ENCODE measurements around the gene SPATA13. TPM values are rescaled to one million over a fixed set of nuclear protein-coding genes. Genes with fewer than 3 reads are reported as not detected.

SPATA13 gene
- total RNA-seq, 2 experiments from 2014 or later, result 56.8 to 57.4 TPM

- Mint-ChIP-seq H3K36me3 (ENCODE audit: low read depth) (no peaks in the 10 kb centered on the region), H3K4me3 (no peak overlapping the region), H3K27ac (no peak overlapping the region)
Observed at GRCh38 chr13:24145674-24146073, 14.8 kb upstream of the SPATA13 start.

GRCh38 chr13:24146961-24147569, 13.5 kb upstream of the SPATA13 start:
- Mint-ChIP-seq H3K4me1 (ENCODE audit: low read depth) (no peaks in the 10 kb centered on the region), H3K9me3 (no peaks in the 10 kb centered on the region), H3K27me3 (ENCODE audit: low read depth) (no peaks in the 10 kb centered on the region), H3K36me3 (ENCODE audit: low read depth) (no peaks in the 10 kb centered on the region), H3K27ac (no peak overlapping the region), H3K4me3 (no peak overlapping the region)
- DNase-seq, result no peak
- intact Hi-C loops (cut with micrococcal nuclease), result no loop called here
- CTCF ChIA-PET, result interaction anchor here (0.5 kb wide), 1 partner anchor 133 kb away, joined by 5 read pairs; no protein-coding TSS in a partner anchor

More at GRCh38 chr13:24145674-24146073, 14.8 kb upstream of the SPATA13 start:
- CTCF ChIA-PET, result no interaction called here
- intact Hi-C loops (cut with micrococcal nuclease), result no loop called here
- H3K4me1 Mint-ChIP-seq (ENCODE audit: low read depth), result no peaks in the 10 kb centered on the region
- no peaks in the 10 kb centered on the region for H3K9me3 Mint-ChIP-seq
- no peak for DNase-seq
- no peaks in the 10 kb centered on the region for H3K27me3 Mint-ChIP-seq (ENCODE audit: low read depth)

GRCh38 chr13:24147570-24147963, 13.0 kb upstream of the SPATA13 start:
- intact Hi-C loops (cut with micrococcal nuclease), result no loop called here
- Mint-ChIP-seq H3K9me3 (no peaks in the 10 kb centered on the region), H3K4me1 (ENCODE audit: low read depth) (no peaks in the 10 kb centered on the region), H3K36me3 (ENCODE audit: low read depth) (no peaks in the 10 kb centered on the region), H3K27me3 (ENCODE audit: low read depth) (no peaks in the 10 kb centered on the region), H3K4me3 (no peak overlapping the region), H3K27ac (no peak overlapping the region)
- DNase-seq, result no peak
- CTCF ChIA-PET, result interaction anchor here (0.5 kb wide), 1 partner anchor 133 kb away, joined by 5 read pairs; no protein-coding TSS in a partner anchor

GRCh38 chr13:24148414-24149235, 11.9 kb upstream of the SPATA13 start:
- intact Hi-C loops (cut with micrococcal nuclease), result no loop called here
- no peak for DNase-seq
- CTCF ChIA-PET, result no interaction called here
- Mint-ChIP-seq H3K4me3 (no peak overlapping the region), H3K27me3 (ENCODE audit: low read depth) (no peaks in the 10 kb centered on the region), H3K27ac (no peak overlapping the region), H3K9me3 (no peaks in the 10 kb centered on the region), H3K4me1 (ENCODE audit: low read depth) (no peaks in the 10 kb centered on the region), H3K36me3 (ENCODE audit: low read depth) (no peaks in the 10 kb centered on the region)

- intact Hi-C loops (cut with micrococcal nuclease), result no loop called here
- CTCF ChIA-PET, result interaction anchor here (1.0 kb wide), 1 partner anchor 80 kb away, joined by 3 read pairs; no protein-coding TSS in a partner anchor
- DNase-seq, result no peak
- H3K4me1 Mint-ChIP-seq (ENCODE audit: low read depth), result no peaks in the 10 kb centered on the region
- no peaks in the 10 kb centered on the region for H3K27me3 Mint-ChIP-seq (ENCODE audit: low read depth)
- no peak overlapping the region for H3K4me3 Mint-ChIP-seq
- H3K36me3 Mint-ChIP-seq (ENCODE audit: low read depth), result no peaks in the 10 kb centered on the region
- H3K9me3 Mint-ChIP-seq, result no peaks in the 10 kb centered on the region
- no peak overlapping the region for H3K27ac Mint-ChIP-seq
Observed at GRCh38 chr13:24149246-24150032, 11.1 kb upstream of the SPATA13 start.

GRCh38 chr13:24150572-24150971, 9.9 kb upstream of the SPATA13 start:
- no peaks in the 10 kb centered on the region for H3K9me3 Mint-ChIP-seq
- no peaks in the 10 kb centered on the region for H3K4me1 Mint-ChIP-seq (ENCODE audit: low read depth)
- intact Hi-C loops (cut with micrococcal nuclease), result no loop called here
- DNase-seq, result no peak
- H3K36me3 Mint-ChIP-seq (ENCODE audit: low read depth), result no peaks in the 10 kb centered on the region
- no peaks in the 10 kb centered on the region for H3K27me3 Mint-ChIP-seq (ENCODE audit: low read depth)
- no peak overlapping the region for H3K27ac Mint-ChIP-seq
- CTCF ChIA-PET, result no interaction called here
- no peak overlapping the region for H3K4me3 Mint-ChIP-seq

GRCh38 chr13:24151864-24152263, 8.7 kb upstream of the SPATA13 start:
- no peak overlapping the region for H3K4me3 Mint-ChIP-seq
- no peaks in the 10 kb centered on the region for H3K27me3 Mint-ChIP-seq (ENCODE audit: low read depth)
- intact Hi-C loops (cut with micrococcal nuclease), result no loop called here
- H3K36me3 Mint-ChIP-seq (ENCODE audit: low read depth), result no peaks in the 10 kb centered on the region
- H3K27ac Mint-ChIP-seq, result no peak overlapping the region
- no peak for DNase-seq
- H3K4me1 Mint-ChIP-seq (ENCODE audit: low read depth), result no peaks in the 10 kb centered on the region
- no peaks in the 10 kb centered on the region for H3K9me3 Mint-ChIP-seq
- CTCF ChIA-PET, result interaction anchor here (1.1 to 1.5 kb wide), 2 partner anchors 17 to 77 kb away, joined by 3 to 5 read pairs; no protein-coding TSS in a partner anchor

GRCh38 chr13:24152292-24153214, 8.0 kb upstream of the SPATA13 start:
- intact Hi-C loops (cut with micrococcal nuclease), result no loop called here
- Mint-ChIP-seq H3K4me1 (ENCODE audit: low read depth) (no peaks in the 10 kb centered on the region), H3K4me3 (no peak overlapping the region), H3K36me3 (ENCODE audit: low read depth) (no peaks in the 10 kb centered on the region), H3K27ac (no peak overlapping the region), H3K9me3 (no peaks in the 10 kb centered on the region), H3K27me3 (ENCODE audit: low read depth) (no peaks in the 10 kb centered on the region)
- DNase-seq, result no peak
- CTCF ChIA-PET, result interaction anchor here (1.1 to 1.5 kb wide), 3 partner anchors 8 to 76 kb away, joined by 3 to 5 read pairs (median 4); partner anchors contain the start of gene SPATA13

GRCh38 chr13:24153347-24153746, 7.2 kb upstream of the SPATA13 start:
- DNase-seq, result no peak
- CTCF ChIA-PET, result interaction anchor here (1.1 kb wide), 1 partner anchor 8 kb away, joined by 4 read pairs; the partner anchor contains the start of gene SPATA13
- Mint-ChIP-seq H3K36me3 (ENCODE audit: low read depth) (no peaks in the 10 kb centered on the region), H3K4me1 (ENCODE audit: low read depth) (no peaks in the 10 kb centered on the region), H3K4me3 (no peak overlapping the region), H3K9me3 (no peaks in the 10 kb centered on the region), H3K27ac (no peak overlapping the region), H3K27me3 (ENCODE audit: low read depth) (no peaks in the 10 kb centered on the region)
- intact Hi-C loops (cut with micrococcal nuclease), result no loop called here

- H3K27ac Mint-ChIP-seq, result no peak overlapping the region
- H3K36me3 Mint-ChIP-seq (ENCODE audit: low read depth), result no peaks in the 10 kb centered on the region
- no peaks in the 10 kb centered on the region for H3K9me3 Mint-ChIP-seq
- no peak for DNase-seq
- no peaks in the 10 kb centered on the region for H3K4me1 Mint-ChIP-seq (ENCODE audit: low read depth)
- H3K27me3 Mint-ChIP-seq (ENCODE audit: low read depth), result no peaks in the 10 kb centered on the region
- CTCF ChIA-PET, result no interaction called here
- intact Hi-C loops (cut with micrococcal nuclease), result no loop called here
- H3K4me3 Mint-ChIP-seq, result no peak overlapping the region
Observed at GRCh38 chr13:24153979-24154701, 6.4 kb upstream of the SPATA13 start.

GRCh38 chr13:24159357-24159756, 1.2 kb upstream of the SPATA13 start:
- intact Hi-C loops (cut with micrococcal nuclease), result no loop called here
- H3K27ac Mint-ChIP-seq, result no peak overlapping the region
- no peaks in the 10 kb centered on the region for H3K9me3 Mint-ChIP-seq
- H3K36me3 Mint-ChIP-seq (ENCODE audit: low read depth), result peaks cover 4% of the 10 kb centered on the region
- H3K4me3 Mint-ChIP-seq, result no peak overlapping the region
- H3K4me1 Mint-ChIP-seq (ENCODE audit: low read depth), result peaks cover 12% of the 10 kb centered on the region
- H3K27me3 Mint-ChIP-seq (ENCODE audit: low read depth), result peaks cover 8% of the 10 kb centered on the region
- no peak for DNase-seq
- CTCF ChIA-PET, result no interaction called here

All from activated naive CD4-positive, alpha-beta T cell treated with anti-CD3 and anti-CD28 coated beads for 36 hours (primary cell).